Liver (tissue), 3 donors: Measurements from ENCODE around the gene CACNG4.

Experiments used
- ATF3 ChIP-seq: IDR thresholded peaks from 2 replicates; pipeline ENCODE4 v1.6.1; 2016; ENCODE audit warnings: antibody characterized with exemption
- EGR1 ChIP-seq, 2 donors: IDR thresholded peaks; 2 replicates each; pipeline ENCODE4 v1.6.1; 2016 to 2018; ENCODE audit warnings: antibody characterized with exemption in 2 of 2, low read depth in 2 of 2
- SP1 ChIP-seq: IDR thresholded peaks from 2 replicates; pipeline ENCODE4 v1.6.1; 2018; ENCODE audit warnings: antibody characterized with exemption, mild to moderate bottlenecking
- TF ChIP-seq, protein P1 (sequence below): fragments of 150-350 bp; IDR thresholded peaks from 2 replicates; pipeline ENCODE4 v1.5.1; 2017; ENCODE audit warnings: improper control_type of control experiment, low read depth, low read length; ENCODE audit not compliant: missing input control
- donor health status: healthy.
- donor health status: healthy.

DNA sequence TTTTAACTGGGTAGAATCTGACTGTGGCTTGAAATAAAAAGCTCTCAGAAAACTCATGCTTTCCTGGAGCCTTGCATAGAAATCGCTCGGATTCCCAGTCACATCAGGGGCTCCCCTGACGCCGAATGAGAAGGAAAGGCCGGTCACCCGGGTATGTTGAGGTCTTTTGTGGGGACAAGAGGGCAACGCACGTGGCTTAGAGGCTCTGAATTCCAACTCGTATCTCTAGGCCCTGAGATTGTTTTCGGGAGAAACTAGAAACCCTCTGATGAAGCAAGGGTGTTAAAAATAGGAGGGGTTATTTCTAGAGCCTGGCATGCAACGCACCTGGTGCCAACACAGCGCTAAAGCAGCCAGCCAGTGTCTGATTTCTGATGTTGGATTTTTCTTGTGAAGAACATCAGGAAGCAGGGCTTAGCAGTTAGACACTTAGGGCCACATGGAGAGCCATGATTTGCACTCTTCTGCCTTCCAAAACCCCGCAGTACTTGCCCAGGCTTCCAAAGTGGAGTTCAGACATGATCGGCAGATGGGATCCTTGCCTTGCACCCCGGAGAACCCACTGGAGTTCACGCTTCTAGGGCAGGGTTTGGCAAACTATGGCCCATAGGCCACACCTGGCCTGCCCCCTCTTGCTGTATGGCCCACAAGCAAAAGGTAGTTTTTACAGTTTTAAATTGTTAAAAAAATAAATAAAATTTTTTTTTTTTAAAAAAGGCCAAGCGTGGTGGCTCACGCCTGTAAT, 92.4 kb downstream of the CACNG4 start:
- no peak for TF ChIP-seq SP1
- TF ChIP-seq, protein P1, sequence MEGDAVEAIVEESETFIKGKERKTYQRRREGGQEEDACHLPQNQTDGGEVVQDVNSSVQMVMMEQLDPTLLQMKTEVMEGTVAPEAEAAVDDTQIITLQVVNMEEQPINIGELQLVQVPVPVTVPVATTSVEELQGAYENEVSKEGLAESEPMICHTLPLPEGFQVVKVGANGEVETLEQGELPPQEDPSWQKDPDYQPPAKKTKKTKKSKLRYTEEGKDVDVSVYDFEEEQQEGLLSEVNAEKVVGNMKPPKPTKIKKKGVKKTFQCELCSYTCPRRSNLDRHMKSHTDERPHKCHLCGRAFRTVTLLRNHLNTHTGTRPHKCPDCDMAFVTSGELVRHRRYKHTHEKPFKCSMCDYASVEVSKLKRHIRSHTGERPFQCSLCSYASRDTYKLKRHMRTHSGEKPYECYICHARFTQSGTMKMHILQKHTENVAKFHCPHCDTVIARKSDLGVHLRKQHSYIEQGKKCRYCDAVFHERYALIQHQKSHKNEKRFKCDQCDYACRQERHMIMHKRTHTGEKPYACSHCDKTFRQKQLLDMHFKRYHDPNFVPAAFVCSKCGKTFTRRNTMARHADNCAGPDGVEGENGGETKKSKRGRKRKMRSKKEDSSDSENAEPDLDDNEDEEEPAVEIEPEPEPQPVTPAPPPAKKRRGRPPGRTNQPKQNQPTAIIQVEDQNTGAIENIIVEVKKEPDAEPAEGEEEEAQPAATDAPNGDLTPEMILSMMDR = no peak
- no peak for TF ChIP-seq ATF3
- no peak for TF ChIP-seq EGR1 (IDR thresholded peaks at IDR 0.05; ENCODE audit: low read depth in 2 of 2)
